ENCODE data around the gene FIBCD1. TPM values are rescaled to one million over a fixed set of nuclear protein-coding genes. Genes with fewer than 3 reads are reported as not detected.
A peak's percentile ranks its signal among the peaks of the same experiment; 100 is the strongest.

The FIBCD1 gene
- polyA plus RNA-seq, 1 of the 3 experiments (the other 2 are of a cell fraction) = 1.3 TPM

DNA sequence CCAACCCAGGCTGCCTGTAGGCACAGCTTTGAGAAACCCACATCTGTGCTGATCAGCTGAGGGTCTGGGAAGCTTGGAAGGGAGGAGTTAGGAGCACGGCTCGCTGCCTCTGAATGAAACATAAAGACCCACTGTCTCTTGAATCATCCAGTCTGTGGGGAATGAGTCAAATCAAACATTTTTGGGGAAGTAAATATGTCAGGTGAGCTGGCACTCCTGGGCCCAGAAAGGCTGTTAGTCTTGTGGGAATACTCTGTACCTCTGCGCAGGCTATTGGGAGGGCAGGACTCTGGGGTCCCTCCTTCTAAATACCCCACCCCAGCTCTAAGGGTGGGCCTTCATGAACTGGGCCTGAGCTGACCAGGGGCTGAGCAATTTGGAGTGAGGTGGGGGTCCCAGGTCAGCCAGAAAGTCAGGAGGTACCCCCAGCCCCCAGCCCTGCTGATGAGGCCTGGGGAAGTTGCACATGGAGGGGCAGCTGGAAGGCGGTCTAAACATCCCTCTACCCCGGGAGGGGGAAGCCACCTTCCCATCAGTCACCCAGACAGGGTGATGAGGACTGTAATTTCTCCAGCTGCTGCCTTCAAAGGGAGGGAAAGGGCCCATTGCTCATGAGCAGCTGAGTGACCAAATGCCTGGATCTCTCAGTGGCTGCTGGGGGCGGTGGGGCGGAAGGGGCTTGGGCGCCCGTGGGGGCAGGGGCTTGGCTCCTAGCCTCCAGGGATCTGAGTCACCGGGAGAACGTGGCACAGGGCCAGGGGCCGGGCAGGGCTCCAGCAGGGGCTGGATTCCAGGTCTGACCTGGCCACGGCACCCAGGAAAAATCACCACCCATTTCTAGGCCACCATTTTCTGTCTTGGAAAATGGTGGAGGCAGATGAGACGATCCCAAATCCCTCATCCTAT lies 10.8 kb downstream of the FIBCD1 start:
- H2AFZ ChIP-seq (ENCODE audit: low read depth) = peak overlapping the region; percentile 49
- peak; percentile 77 for DNase-seq
- H3K9me2 ChIP-seq = no peaks in the 10 kb centered on the region
- H3K27ac ChIP-seq (ENCODE audit: low read depth in 2 of 2, low read length in 1 of 2) = peak overlapping the region in 1 of 2 experiments; percentile 71; a peak in 2 of 4 replicates
- no peaks in the 10 kb centered on the region for H3K36me3 ChIP-seq (replicated peaks in 1 of 2; ENCODE audit: control insufficient read depth in 1 of 2, insufficient read depth in 2 of 2, low read length in 1 of 2)
- ChIA-PET CTCF (interaction anchor here (0.8 to 3.0 kb wide), 11 partner anchors 10 to 157 kb away, joined by 3 to 10 read pairs (median 4); no protein-coding TSS in a partner anchor), POLR2A (no interaction called here)
- H3F3A ChIP-seq (replicated peaks; ENCODE audit: insufficient read depth) = peaks cover 9% of the 10 kb centered on the region
- H3K27me3 ChIP-seq (ENCODE audit: insufficient read depth) = no peaks in the 10 kb centered on the region
- WGBS (ENCODE audit: low lambda C conversion rate) = 30% methylated on average over 4 of the region's 14 CpGs
- peak overlapping the region; percentile 41; the same call in 1 of the 2 replicates for H3K9ac ChIP-seq
- H3K4me2 ChIP-seq = peak overlapping the region; percentile 57
- H3K79me2 ChIP-seq (ENCODE audit: insufficient read depth) = no peaks in the 10 kb centered on the region
- H3K9me3 ChIP-seq = no peaks in the 10 kb centered on the region
- no peak overlapping the region for H3K4me3 ChIP-seq (ENCODE audit: low read depth in 2 of 2, low read length in 1 of 2)
- H4K20me1 ChIP-seq (ENCODE audit: insufficient read depth) = no peaks in the 10 kb centered on the region
- peaks cover 11 to 18% of the 10 kb centered on the region in 2 experiments; a peak in 3 of 4 replicates for H3K4me1 ChIP-seq (ENCODE audit: control insufficient read depth in 1 of 2, insufficient read depth in 2 of 2, low read depth in 1 of 2, low read length in 1 of 2)
- TF ChIP-seq YY1 (IDR thresholded peaks at IDR 0.05; ENCODE audit: low read depth) = peak; percentile 66; the same call in 1 of the 2 replicates
- TF ChIP-seq FOSL2 (IDR thresholded peaks at IDR 0.05; ENCODE audit: borderline replicate concordance, low read depth) = peak; percentile 67
- peak; percentile 44 for TF ChIP-seq TCF12 (IDR thresholded peaks at IDR 0.05)
- TF ChIP-seq CHD2 (IDR thresholded peaks at IDR 0.05; ENCODE audit: low read length, partially characterized antibody) = no peak
- TF ChIP-seq GATA2 (CRISPR knock-in tag; IDR thresholded peaks at IDR 0.05) = no peak
- TF ChIP-seq, protein P1, sequence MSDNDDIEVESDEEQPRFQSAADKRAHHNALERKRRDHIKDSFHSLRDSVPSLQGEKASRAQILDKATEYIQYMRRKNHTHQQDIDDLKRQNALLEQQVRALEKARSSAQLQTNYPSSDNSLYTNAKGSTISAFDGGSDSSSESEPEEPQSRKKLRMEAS (IDR thresholded peaks at IDR 0.05; ENCODE audit: low read depth) = peak; percentile 20
- TF ChIP-seq, protein P2, sequence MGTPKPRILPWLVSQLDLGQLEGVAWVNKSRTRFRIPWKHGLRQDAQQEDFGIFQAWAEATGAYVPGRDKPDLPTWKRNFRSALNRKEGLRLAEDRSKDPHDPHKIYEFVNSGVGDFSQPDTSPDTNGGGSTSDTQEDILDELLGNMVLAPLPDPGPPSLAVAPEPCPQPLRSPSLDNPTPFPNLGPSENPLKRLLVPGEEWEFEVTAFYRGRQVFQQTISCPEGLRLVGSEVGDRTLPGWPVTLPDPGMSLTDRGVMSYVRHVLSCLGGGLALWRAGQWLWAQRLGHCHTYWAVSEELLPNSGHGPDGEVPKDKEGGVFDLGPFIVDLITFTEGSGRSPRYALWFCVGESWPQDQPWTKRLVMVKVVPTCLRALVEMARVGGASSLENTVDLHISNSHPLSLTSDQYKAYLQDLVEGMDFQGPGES (IDR thresholded peaks at IDR 0.05; ENCODE audit: low read depth, low read length) = no peak
- no peak for TF ChIP-seq GABPA (IDR thresholded peaks at IDR 0.05; ENCODE audit: low read depth)
- TF ChIP-seq, protein P3, sequence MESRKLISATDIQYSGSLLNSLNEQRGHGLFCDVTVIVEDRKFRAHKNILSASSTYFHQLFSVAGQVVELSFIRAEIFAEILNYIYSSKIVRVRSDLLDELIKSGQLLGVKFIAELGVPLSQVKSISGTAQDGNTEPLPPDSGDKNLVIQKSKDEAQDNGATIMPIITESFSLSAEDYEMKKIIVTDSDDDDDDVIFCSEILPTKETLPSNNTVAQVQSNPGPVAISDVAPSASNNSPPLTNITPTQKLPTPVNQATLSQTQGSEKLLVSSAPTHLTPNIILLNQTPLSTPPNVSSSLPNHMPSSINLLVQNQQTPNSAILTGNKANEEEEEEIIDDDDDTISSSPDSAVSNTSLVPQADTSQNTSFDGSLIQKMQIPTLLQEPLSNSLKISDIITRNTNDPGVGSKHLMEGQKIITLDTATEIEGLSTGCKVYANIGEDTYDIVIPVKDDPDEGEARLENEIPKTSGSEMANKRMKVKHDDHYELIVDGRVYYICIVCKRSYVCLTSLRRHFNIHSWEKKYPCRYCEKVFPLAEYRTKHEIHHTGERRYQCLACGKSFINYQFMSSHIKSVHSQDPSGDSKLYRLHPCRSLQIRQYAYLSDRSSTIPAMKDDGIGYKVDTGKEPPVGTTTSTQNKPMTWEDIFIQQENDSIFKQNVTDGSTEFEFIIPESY (IDR thresholded peaks at IDR 0.05; ENCODE audit: borderline replicate concordance, low read depth) = no peak
- TF ChIP-seq NFIC (IDR thresholded peaks at IDR 0.05; ENCODE audit: borderline replicate concordance) = peak; percentile 96
- TF ChIP-seq, protein P4, sequence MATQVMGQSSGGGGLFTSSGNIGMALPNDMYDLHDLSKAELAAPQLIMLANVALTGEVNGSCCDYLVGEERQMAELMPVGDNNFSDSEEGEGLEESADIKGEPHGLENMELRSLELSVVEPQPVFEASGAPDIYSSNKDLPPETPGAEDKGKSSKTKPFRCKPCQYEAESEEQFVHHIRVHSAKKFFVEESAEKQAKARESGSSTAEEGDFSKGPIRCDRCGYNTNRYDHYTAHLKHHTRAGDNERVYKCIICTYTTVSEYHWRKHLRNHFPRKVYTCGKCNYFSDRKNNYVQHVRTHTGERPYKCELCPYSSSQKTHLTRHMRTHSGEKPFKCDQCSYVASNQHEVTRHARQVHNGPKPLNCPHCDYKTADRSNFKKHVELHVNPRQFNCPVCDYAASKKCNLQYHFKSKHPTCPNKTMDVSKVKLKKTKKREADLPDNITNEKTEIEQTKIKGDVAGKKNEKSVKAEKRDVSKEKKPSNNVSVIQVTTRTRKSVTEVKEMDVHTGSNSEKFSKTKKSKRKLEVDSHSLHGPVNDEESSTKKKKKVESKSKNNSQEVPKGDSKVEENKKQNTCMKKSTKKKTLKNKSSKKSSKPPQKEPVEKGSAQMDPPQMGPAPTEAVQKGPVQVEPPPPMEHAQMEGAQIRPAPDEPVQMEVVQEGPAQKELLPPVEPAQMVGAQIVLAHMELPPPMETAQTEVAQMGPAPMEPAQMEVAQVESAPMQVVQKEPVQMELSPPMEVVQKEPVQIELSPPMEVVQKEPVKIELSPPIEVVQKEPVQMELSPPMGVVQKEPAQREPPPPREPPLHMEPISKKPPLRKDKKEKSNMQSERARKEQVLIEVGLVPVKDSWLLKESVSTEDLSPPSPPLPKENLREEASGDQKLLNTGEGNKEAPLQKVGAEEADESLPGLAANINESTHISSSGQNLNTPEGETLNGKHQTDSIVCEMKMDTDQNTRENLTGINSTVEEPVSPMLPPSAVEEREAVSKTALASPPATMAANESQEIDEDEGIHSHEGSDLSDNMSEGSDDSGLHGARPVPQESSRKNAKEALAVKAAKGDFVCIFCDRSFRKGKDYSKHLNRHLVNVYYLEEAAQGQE (IDR thresholded peaks at IDR 0.05; ENCODE audit: low read depth, low read length) = no peak
- no peak for TF ChIP-seq RXRA (IDR thresholded peaks at IDR 0.05; ENCODE audit: borderline replicate concordance, low read depth)
- TF ChIP-seq, protein P5, sequence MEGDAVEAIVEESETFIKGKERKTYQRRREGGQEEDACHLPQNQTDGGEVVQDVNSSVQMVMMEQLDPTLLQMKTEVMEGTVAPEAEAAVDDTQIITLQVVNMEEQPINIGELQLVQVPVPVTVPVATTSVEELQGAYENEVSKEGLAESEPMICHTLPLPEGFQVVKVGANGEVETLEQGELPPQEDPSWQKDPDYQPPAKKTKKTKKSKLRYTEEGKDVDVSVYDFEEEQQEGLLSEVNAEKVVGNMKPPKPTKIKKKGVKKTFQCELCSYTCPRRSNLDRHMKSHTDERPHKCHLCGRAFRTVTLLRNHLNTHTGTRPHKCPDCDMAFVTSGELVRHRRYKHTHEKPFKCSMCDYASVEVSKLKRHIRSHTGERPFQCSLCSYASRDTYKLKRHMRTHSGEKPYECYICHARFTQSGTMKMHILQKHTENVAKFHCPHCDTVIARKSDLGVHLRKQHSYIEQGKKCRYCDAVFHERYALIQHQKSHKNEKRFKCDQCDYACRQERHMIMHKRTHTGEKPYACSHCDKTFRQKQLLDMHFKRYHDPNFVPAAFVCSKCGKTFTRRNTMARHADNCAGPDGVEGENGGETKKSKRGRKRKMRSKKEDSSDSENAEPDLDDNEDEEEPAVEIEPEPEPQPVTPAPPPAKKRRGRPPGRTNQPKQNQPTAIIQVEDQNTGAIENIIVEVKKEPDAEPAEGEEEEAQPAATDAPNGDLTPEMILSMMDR (IDR thresholded peaks at IDR 0.05) = no peak
- TF ChIP-seq SIN3A (IDR thresholded peaks at IDR 0.05; ENCODE audit: borderline replicate concordance, low read depth, low read length) = no peak
- TF ChIP-seq, protein P6, sequence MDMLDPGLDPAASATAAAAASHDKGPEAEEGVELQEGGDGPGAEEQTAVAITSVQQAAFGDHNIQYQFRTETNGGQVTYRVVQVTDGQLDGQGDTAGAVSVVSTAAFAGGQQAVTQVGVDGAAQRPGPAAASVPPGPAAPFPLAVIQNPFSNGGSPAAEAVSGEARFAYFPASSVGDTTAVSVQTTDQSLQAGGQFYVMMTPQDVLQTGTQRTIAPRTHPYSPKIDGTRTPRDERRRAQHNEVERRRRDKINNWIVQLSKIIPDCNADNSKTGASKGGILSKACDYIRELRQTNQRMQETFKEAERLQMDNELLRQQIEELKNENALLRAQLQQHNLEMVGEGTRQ (IDR thresholded peaks at IDR 0.05; ENCODE audit: borderline replicate concordance, low read depth, low read length) = no peak
- no peak for TF ChIP-seq MXI1 (IDR thresholded peaks at IDR 0.05; ENCODE audit: low read depth, low read length)
- TF ChIP-seq TAF1 (IDR thresholded peaks at IDR 0.05; ENCODE audit: borderline replicate concordance, low read depth, low read length) = 0 out of 2 replicates have a peak, but pooled peaks have one; percentile 6
- TF ChIP-seq EP300 (IDR thresholded peaks at IDR 0.05; ENCODE audit: borderline replicate concordance in 1 of 2, low read depth in 1 of 2, low read length in 1 of 2) = peak in 1 of 2 experiments; percentile 25; a peak in 1 of 4 replicates
- TF ChIP-seq JUND (IDR thresholded peaks at IDR 0.05) = peak; percentile 53
- TF ChIP-seq EZH2phosphoT487 (IDR thresholded peaks at IDR 0.05; ENCODE audit: borderline replicate concordance, low read depth) = no peak
- TF ChIP-seq TEAD4 (IDR thresholded peaks at IDR 0.05; ENCODE audit: borderline replicate concordance, insufficient read depth) = peak; percentile 25; the same call in 1 of the 2 replicates
